CD4-positive, alpha-beta T cell treated with Interleukin-2 at 100 ng/mL for 4 hours (primary cell): ENCODE results near the gene STPG1.

Experiments used
- DNase-seq: peaks from one replicate; pipeline ENCODE4 v3.0.0-alpha.2; 2020; ENCODE audit warnings: low spot score

The STPG1 gene

GRCh38 chr1:24426744-24427544, 13.4 kb upstream of the STPG1 start:
- DNase-seq, result no peak

GRCh38 chr1:24425922-24426321, 12.3 kb upstream of the STPG1 start:
- DNase-seq, result no peak

GRCh38 chr1:24425441-24425840, 11.9 kb upstream of the STPG1 start:
- DNase-seq, result no peak

- no peak for DNase-seq
Observed at GRCh38 chr1:24424990-24425389, 11.4 kb upstream of the STPG1 start.

- DNase-seq, result no peak
Observed at GRCh38 chr1:24424207-24424606, 10.6 kb upstream of the STPG1 start.

- no peak for DNase-seq
Observed at GRCh38 chr1:24421502-24421901, 7.9 kb upstream of the STPG1 start.

GRCh38 chr1:24420547-24420946, 7.0 kb upstream of the STPG1 start:
- no peak for DNase-seq

GRCh38 chr1:24418898-24419628, 5.5 kb upstream of the STPG1 start:
- DNase-seq, result no peak

GRCh38 chr1:24417681-24418080, 4.1 kb upstream of the STPG1 start:
- DNase-seq, result no peak

- peak; percentile 62 for DNase-seq
Observed at GRCh38 chr1:24416666-24417391, 3.2 kb upstream of the STPG1 start.

GRCh38 chr1:24415910-24416665, 2.5 kb upstream of the STPG1 start:
- DNase-seq, result no peak

- peak; percentile 99 for DNase-seq
Observed at GRCh38 chr1:24415334-24415909, 1.8 kb upstream of the STPG1 start, which contains the start of gene NIPAL3. TSS of gene NIPAL3 (plus strand) at chr1:24415802. CDS start at chr1:24419548, 3,746 bp downstream.

GRCh38 chr1:24414775-24415333, 1.3 kb upstream of the STPG1 start:
- no peak for DNase-seq

- no peak for DNase-seq
Observed at GRCh38 chr1:24412408-24412807, 1.2 kb downstream of the STPG1 start.

GRCh38 chr1:24411963-24412362, 1.6 kb downstream of the STPG1 start:
- DNase-seq, result no peak

- DNase-seq, result no peak
Observed at GRCh38 chr1:24410750-24411149, 2.8 kb downstream of the STPG1 start.

GRCh38 chr1:24409535-24409934, 4.0 kb downstream of the STPG1 start:
- DNase-seq, result no peak

GRCh38 chr1:24406788-24407187, 6.8 kb downstream of the STPG1 start:
- DNase-seq, result no peak

GRCh38 chr1:24403806-24404205, 9.8 kb downstream of the STPG1 start:
- DNase-seq, result no peak

- DNase-seq, result no peak
Observed at GRCh38 chr1:24400065-24400464, 13.5 kb downstream of the STPG1 start.

GRCh38 chr1:24393892-24394291, 19.7 kb downstream of the STPG1 start:
- no peak for DNase-seq
